Spleen (tissue), 11 donors: ENCODE data around the gene PRKCA. TPM values are rescaled to one million over a fixed set of nuclear protein-coding genes. Genes with fewer than 3 reads are reported as not detected.

Experiments
- DNase-seq: peaks from one replicate; pipeline ENCODE4 v3.0.0-alpha.2; 2020
- H3K27ac ChIP-seq, 8 donors: fragments of 200-600 bp; sonication (generic) in 7 of 8; 1 replicate in 4 of 8; 2 replicates in 4 of 8; pipeline versions ENCODE4 v1.5.0 to v1.8.0; 2016 to 2021; ENCODE audit warnings: inconsistent platforms in 4 of 8, mild to moderate bottlenecking in 4 of 8, moderate library complexity in 1 of 8
- H3K27me3 ChIP-seq, 7 donors: fragments of 200-600 bp; sonication (generic) in 6 of 7; replicated peaks in 1 of 7; 1 replicate in 4 of 7; 2 replicates in 3 of 7; pipeline versions ENCODE4 v1.5.0 to v1.8.0; 2016 to 2021; ENCODE audit warnings: inconsistent platforms in 3 of 7, mild to moderate bottlenecking in 1 of 7
- H3K36me3 ChIP-seq, 6 donors: fragments of 200-600 bp; sonication (generic) in 5 of 6; 1 replicate in 4 of 6; 2 replicates in 2 of 6; pipeline versions ENCODE4 v1.5.0 to v1.8.0; 2016 to 2021; ENCODE audit warnings: inconsistent platforms in 2 of 6
- H3K4me1 ChIP-seq, 6 donors: fragments of 200-600 bp; sonication (generic) in 5 of 6; 1 replicate in 3 of 6; 2 replicates in 3 of 6; pipeline versions ENCODE4 v1.5.0 to v1.8.0; 2016 to 2021; ENCODE audit warnings: inconsistent platforms in 3 of 6
- H3K4me3 ChIP-seq, 8 donors: fragments of 200-600 bp; sonication (generic) in 7 of 8; 1 replicate in 4 of 8; 2 replicates in 4 of 8; pipeline versions ENCODE4 v1.5.0 to v1.8.0; 2016 to 2021; ENCODE audit warnings: inconsistent platforms in 4 of 8, mild to moderate bottlenecking in 4 of 8, moderate library complexity in 2 of 8
- H3K9me3 ChIP-seq, 8 donors: fragments of 200-600 bp; sonication (generic) in 7 of 8; 1 replicate in 4 of 8; 2 replicates in 4 of 8; pipeline versions ENCODE4 v1.5.0 to v1.8.0; 2016 to 2021; ENCODE audit warnings: inconsistent platforms in 4 of 8
- POLR2A ChIP-seq, 3 donors: fragments of 450-650 bp; IDR thresholded peaks; one replicate each; pipeline ENCODE4 v1.5.1; 2017; ENCODE audit warnings: antibody characterized with exemption in 3 of 3, mild to moderate bottlenecking in 1 of 3
- POLR2AphosphoS5 ChIP-seq, 3 donors: sonication (generic); formaldehyde crosslinking; IDR thresholded peaks; one replicate each; pipeline ENCODE4 v1.5.1; 2017; ENCODE audit warnings: antibody characterized with exemption in 3 of 3
- WGBS, 5 donors: extraction: QIAGEN DNeasy Blood & Tissue Kit in 3 of 5; methylation state at CpG; one replicate each; pipeline versions ENCODE4 v1.1.5 to v1.1.7; 2013 to 2018; 5-methylcytosine and 5-hydroxymethylcytosine counted together
- intact Hi-C: fragments of 100-400 bp; cut with DNase I; formaldehyde crosslinking; loops from one replicate; pipeline ENCODE4 v1.15.0; 2023; ENCODE audit warnings: low total_unique reads
- polyA plus RNA-seq, 3 donors: library from polyadenylated mRNA; stranded (reverse); fragments of 200-250 nt; gene quantifications; one replicate each; pipeline ENCODE4 v1.2.1, GENCODE V29; 2013
- total RNA-seq, 7 donors: library from RNA; depleted of rRNA in 3 of 7; stranded (reverse); fragments of >200 nt in 3 of 7; fragmentation: NEBNext Ultra II Directional in 4 of 7; extraction: Animal tissue kit (Norgen Biotek cat#: 25700) in 4 of 7; gene quantifications; one replicate each; pipeline versions ENCODE4 v1.1.0 to v1.2.1, GENCODE V29; 2016 to 2021
- TF ChIP-seq, protein P1 (sequence below), 11 experiments: fragments of 200-600 bp in 7 of 11; fragments of 450-650 bp in 4 of 11; sonication (generic) in 4 of 11; IDR thresholded peaks in 8 of 11; conservative IDR thresholded peaks in 3 of 11; 1 replicate in 7 of 11; 2 replicates in 4 of 11; pipeline versions ENCODE4 v1.4.0 to v1.8.0; 2016 to 2021; ENCODE audit warnings: antibody characterized with exemption in 11 of 11, inconsistent platforms in 4 of 11, mild to moderate bottlenecking in 1 of 11
- donor health status: healthy with polysubstance abuse.
- donor health status: DM: no; HTN: no; CAD: no; lungs with moderate emphysema.
- donor health status: DM: no; HTN: no; CAD: no.
- donor health status: Bipolar disorder and iron deficiency.
- donor health status: healthy.
- donor health status: DM: no; HTN: no; CAD: no.
- donor health status: DM: yes; HTN: yes; CAD: no.

PRKCA gene
- total and polyA plus RNA-seq, 10 donors: 1.7 to 59.7 (median 31.2) TPM

DNA sequence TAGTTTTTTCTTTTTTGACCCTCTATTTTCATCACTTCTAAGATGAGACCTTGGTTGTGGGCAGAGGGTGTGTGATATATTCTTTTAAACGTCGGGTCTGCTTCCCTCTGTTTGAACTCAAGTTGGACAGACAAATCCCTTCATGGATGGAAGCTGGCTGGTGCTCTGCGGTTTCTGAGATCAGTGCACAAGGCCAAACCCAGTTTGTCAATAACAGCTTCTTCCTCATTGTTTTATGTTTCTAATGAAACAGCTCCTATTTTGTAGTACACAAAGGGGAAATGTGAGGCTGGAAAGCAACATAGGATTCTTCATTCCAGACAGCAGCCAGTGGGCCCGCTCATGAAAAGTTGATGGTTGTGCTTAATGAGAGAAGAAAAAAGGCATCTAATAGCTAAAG is 159.6 kb downstream of the PRKCA start:
- H3K4me1 ChIP-seq: peaks cover 10 to 71% (median 42%) of the 10 kb centered on the region in 6 donors
- TF ChIP-seq, protein P1, sequence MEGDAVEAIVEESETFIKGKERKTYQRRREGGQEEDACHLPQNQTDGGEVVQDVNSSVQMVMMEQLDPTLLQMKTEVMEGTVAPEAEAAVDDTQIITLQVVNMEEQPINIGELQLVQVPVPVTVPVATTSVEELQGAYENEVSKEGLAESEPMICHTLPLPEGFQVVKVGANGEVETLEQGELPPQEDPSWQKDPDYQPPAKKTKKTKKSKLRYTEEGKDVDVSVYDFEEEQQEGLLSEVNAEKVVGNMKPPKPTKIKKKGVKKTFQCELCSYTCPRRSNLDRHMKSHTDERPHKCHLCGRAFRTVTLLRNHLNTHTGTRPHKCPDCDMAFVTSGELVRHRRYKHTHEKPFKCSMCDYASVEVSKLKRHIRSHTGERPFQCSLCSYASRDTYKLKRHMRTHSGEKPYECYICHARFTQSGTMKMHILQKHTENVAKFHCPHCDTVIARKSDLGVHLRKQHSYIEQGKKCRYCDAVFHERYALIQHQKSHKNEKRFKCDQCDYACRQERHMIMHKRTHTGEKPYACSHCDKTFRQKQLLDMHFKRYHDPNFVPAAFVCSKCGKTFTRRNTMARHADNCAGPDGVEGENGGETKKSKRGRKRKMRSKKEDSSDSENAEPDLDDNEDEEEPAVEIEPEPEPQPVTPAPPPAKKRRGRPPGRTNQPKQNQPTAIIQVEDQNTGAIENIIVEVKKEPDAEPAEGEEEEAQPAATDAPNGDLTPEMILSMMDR (IDR thresholded peaks at IDR 0.05 in 8 of 11, conservative IDR thresholded peaks at IDR 0.05 in 3 of 11): no peak
- TF ChIP-seq POLR2A (IDR thresholded peaks at IDR 0.05) (no peak), POLR2AphosphoS5 (IDR thresholded peaks at IDR 0.05) (no peak)
- peaks cover 0 to 15% (median 8%) of the 10 kb centered on the region in 8 donors for H3K9me3 ChIP-seq
- H3K27ac ChIP-seq: peak overlapping the region in 4 of 8 donors; percentile 13 to 79 (median 64)
- intact Hi-C loops: no loop called here
- WGBS, 5 donors: 60 to 73% (median 63%) methylated on average over 4 of the region's 4 CpGs
- H3K36me3 ChIP-seq: no peaks in the 10 kb centered on the region
- DNase-seq: no peak
- no peaks in the 10 kb centered on the region for H3K27me3 ChIP-seq
- H3K4me3 ChIP-seq: no peak overlapping the region

DNA sequence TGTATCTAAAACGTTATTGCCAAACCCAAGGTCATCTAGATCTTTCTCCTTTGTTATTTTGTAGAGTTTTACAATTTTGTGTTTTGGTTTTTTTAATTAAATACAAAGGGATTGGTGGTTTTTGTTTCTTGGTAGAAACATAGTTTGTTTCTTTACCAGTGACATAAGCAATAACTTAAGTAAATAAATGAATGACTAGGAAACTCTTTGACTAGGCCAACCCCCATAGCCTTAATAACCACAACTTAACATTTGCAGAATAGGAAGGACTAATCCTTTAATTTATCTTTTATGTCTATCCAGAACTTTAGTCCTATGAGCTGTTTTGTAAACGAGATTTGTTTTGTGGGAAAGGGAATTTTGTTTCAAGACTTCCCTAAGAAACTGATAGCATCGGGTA is 162.5 kb downstream of the PRKCA start:
- 80 to 92% (median 91%) methylated on average over 3 of the region's 3 CpGs for WGBS, 5 donors
- H3K9me3 ChIP-seq: no peaks in the 10 kb centered on the region
- H3K4me1 ChIP-seq: peaks cover 22 to 86% (median 61%) of the 10 kb centered on the region in 6 donors
- no peaks in the 10 kb centered on the region for H3K27me3 ChIP-seq
- TF ChIP-seq POLR2A (IDR thresholded peaks at IDR 0.05): no peak
- TF ChIP-seq, protein P1 (IDR thresholded peaks at IDR 0.05 in 8 of 11, conservative IDR thresholded peaks at IDR 0.05 in 3 of 11): no peak
- TF ChIP-seq POLR2AphosphoS5 (IDR thresholded peaks at IDR 0.05): no peak
- no peaks in the 10 kb centered on the region for H3K36me3 ChIP-seq
- intact Hi-C loops: no loop called here
- H3K27ac ChIP-seq: no peak overlapping the region
- H3K4me3 ChIP-seq: no peak overlapping the region
- no peak for DNase-seq

DNA sequence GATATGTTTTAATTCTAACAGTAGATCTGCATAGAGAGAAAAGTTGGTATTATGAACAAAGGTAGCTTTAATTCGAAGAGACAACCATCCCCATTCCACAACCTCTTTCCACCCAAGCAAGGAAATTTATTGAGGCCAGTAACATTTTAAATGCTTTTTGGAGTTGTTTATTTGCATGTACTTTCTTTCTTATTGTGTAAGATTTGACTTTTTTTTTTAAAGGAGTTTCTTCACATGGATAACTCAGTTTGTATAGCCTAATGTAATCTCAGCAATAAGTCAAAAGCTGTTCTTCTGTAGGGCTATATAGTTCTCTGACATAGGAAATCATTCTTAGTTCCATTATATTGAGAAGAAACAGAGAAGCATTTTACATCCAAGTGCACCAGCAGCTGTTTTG is 163.3 kb downstream of the PRKCA start:
- Histone ChIP-seq H3K27me3 (no peaks in the 10 kb centered on the region), H3K4me1 (peaks cover 22 to 86% (median 56%) of the 10 kb centered on the region in 6 donors), H3K36me3 (no peaks in the 10 kb centered on the region), H3K27ac (peak overlapping the region in 2 of 8 donors; percentile 55 to 69), H3K4me3 (no peak overlapping the region), H3K9me3 (no peaks in the 10 kb centered on the region)
- intact Hi-C loops: no loop called here
- no peak for DNase-seq
- TF ChIP-seq POLR2A (IDR thresholded peaks at IDR 0.05): no peak
- TF ChIP-seq POLR2AphosphoS5 (IDR thresholded peaks at IDR 0.05): no peak
- TF ChIP-seq, protein P1 (IDR thresholded peaks at IDR 0.05 in 8 of 11, conservative IDR thresholded peaks at IDR 0.05 in 3 of 11): no peak
- WGBS, 5 donors: 87 to 97% (median 96%) methylated on average over 1 of the region's 1 CpG

GRCh38 chr17:66466106-66466820 is 163.8 kb downstream of the PRKCA start:
- Histone ChIP-seq H3K4me1 (peaks cover 22 to 86% (median 55%) of the 10 kb centered on the region in 6 donors), H3K27ac (peak overlapping the region in 5 of 8 donors; percentile 53 to 69 (median 56)), H3K27me3 (no peaks in the 10 kb centered on the region), H3K9me3 (no peaks in the 10 kb centered on the region), H3K36me3 (no peaks in the 10 kb centered on the region), H3K4me3 (no peak overlapping the region)
- no peak for TF ChIP-seq POLR2A (IDR thresholded peaks at IDR 0.05)
- TF ChIP-seq, protein P1 (IDR thresholded peaks at IDR 0.05 in 8 of 11, conservative IDR thresholded peaks at IDR 0.05 in 3 of 11): no peak
- no peak for TF ChIP-seq POLR2AphosphoS5 (IDR thresholded peaks at IDR 0.05)
- WGBS, 5 donors: 69 to 81% (median 78%) methylated on average over 11 of the region's 11 CpGs
- DNase-seq: no peak
- intact Hi-C loops: no loop called here
